Measurements from ENCODE around the gene ABLIM2.

ABLIM2 gene

GRCh38 chr4:8098506-8098905 lies 60.1 kb downstream of the ABLIM2 start:
- no peak for DNase-seq

- no peak for DNase-seq
Measured at GRCh38 chr4:8097721-8098345, 60.8 kb downstream of the ABLIM2 start.

GRCh38 chr4:8097141-8097541 lies 61.5 kb downstream of the ABLIM2 start:
- no peak for DNase-seq

- DNase-seq = no peak
Measured at GRCh38 chr4:8096690-8097061, 61.9 kb downstream of the ABLIM2 start.

- DNase-seq = no peak
Measured at GRCh38 chr4:8095956-8096689, 62.5 kb downstream of the ABLIM2 start.

- no peak for DNase-seq
Measured at GRCh38 chr4:8093587-8094274, 64.9 kb downstream of the ABLIM2 start.

GRCh38 chr4:8092282-8092681 lies 66.3 kb downstream of the ABLIM2 start:
- DNase-seq = no peak

- DNase-seq = no peak
Measured at GRCh38 chr4:8090744-8091301, 67.8 kb downstream of the ABLIM2 start.

- no peak for DNase-seq
Measured at GRCh38 chr4:8090312-8090711, 68.3 kb downstream of the ABLIM2 start.

- DNase-seq = no peak
Measured at GRCh38 chr4:8089862-8090261, 68.8 kb downstream of the ABLIM2 start.

- DNase-seq = no peak
Measured at GRCh38 chr4:8088966-8089491, 69.6 kb downstream of the ABLIM2 start.

GRCh38 chr4:8087921-8088495 lies 70.6 kb downstream of the ABLIM2 start:
- DNase-seq = no peak

- no peak for DNase-seq
Measured at GRCh38 chr4:8086783-8087445, 71.7 kb downstream of the ABLIM2 start.

- no peak for DNase-seq
Measured at GRCh38 chr4:8085491-8086117, 73.0 kb downstream of the ABLIM2 start.

- no peak for DNase-seq
Measured at GRCh38 chr4:8084712-8085490, 73.7 kb downstream of the ABLIM2 start.

GRCh38 chr4:8084031-8084660 lies 74.5 kb downstream of the ABLIM2 start:
- DNase-seq = no peak

- no peak for DNase-seq
Measured at GRCh38 chr4:8083086-8083825, 75.4 kb downstream of the ABLIM2 start.

GRCh38 chr4:8082517-8083055 lies 76.0 kb downstream of the ABLIM2 start:
- no peak for DNase-seq

GRCh38 chr4:8081621-8082516 lies 76.7 kb downstream of the ABLIM2 start:
- DNase-seq = no peak

Data from NK-92 treated with Interleukin-12 subunit alpha and Interleukin-12 subunit beta, amount 100 ng/mL, for 24 hours (cell line).